DMS 273 (cell line): Measurements from ENCODE around the gene CHRNA4.
"Not testable (repeated sequence)": the region's sequence is repeated elsewhere in the genome, so short reads cannot be mapped to it uniquely, and the experiment has no call there.

Experiments
- DNase-seq: peaks from one replicate; lab custom pipeline; 2025; ENCODE audit not compliant: unreplicated experiment; lab: John Stamatoyannopoulos, UW

The CHRNA4 gene

DNA sequence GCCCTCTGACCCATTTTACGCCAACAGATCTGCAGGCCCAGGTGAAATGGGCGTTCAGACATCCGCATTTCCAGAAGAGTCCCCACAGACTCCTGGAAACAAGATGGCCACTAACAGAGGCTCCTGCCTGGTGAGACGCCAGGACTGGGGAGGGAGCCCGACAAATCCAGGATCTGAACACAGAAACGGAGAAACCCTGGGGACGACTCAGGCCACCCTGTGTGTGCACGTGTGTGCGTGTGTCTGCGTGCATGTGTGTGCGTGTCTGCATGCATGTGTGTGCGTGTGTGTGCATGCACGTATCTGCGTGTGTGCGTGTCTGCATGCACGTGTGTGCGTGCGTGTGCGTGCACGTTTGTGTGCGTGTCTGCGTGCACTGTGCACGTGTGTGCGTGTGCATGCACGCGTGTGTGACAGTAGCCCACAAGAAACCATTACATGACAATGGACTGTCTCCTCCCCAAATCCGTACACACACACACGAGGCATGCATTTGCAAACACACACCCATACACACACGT is 24.9 kb downstream of the CHRNA4 start:
- DNase-seq: no peak

DNA sequence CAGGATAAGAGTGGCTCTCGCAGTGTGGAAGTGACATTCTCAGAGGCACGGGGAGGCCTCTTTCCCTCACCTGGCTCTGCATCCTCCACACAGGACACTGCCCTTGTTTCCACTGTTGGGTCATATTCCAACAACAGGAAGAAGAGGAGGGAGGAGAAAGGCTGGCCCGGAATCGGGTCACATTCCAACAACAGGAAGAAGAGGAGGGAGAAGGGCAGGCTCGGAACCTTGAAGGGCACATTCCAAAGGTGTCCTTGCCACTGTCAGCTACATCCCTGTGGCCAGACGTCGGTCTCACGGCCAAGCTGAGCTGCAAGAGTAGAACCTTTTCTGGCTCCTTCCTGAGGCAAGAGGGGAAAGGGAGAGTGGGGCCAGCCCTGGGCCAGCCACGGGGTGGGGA is 25.4 kb downstream of the CHRNA4 start:
- no peak for DNase-seq

DNA sequence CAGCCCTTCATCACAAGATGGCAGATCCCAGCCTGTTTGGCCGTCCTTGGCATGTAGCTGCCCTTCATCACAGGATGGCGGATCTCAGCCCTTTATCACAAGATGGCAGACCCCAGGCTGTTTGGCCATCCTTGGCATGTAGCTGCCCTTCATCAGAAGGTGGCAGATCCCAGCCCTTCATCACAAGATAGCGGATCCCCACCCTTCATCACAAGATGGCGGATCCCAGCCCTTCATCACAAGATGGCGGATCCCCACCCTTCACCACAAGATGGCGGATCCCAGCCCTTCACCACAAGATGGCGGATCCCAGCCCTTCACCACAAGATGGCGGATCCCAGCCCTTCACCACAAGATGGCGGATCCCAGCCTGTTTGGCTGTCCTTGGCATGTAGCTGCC is 26.1 kb downstream of the CHRNA4 start:
- DNase-seq: not testable (repeated sequence)

DNA sequence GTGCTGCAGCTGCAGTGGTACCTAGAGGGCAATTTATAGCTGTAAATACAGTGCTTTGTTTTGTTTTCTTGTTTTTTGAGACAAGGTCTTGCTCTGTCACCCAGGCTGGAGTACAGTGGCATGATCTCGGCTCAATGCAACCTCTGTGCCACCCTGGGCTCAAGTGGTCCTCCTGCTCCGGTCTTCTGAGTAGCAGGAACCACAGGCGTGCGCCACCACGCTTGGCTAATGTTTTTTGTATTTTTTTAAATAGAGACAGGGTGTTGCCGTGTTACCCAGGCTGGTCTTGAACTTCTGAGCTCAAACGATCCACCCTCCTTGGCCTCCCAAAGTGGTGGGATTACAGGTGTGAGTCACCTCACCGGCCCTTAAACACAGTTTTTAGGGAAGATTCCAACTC is 26.8 kb downstream of the CHRNA4 start:
- DNase-seq: no peak

DNA sequence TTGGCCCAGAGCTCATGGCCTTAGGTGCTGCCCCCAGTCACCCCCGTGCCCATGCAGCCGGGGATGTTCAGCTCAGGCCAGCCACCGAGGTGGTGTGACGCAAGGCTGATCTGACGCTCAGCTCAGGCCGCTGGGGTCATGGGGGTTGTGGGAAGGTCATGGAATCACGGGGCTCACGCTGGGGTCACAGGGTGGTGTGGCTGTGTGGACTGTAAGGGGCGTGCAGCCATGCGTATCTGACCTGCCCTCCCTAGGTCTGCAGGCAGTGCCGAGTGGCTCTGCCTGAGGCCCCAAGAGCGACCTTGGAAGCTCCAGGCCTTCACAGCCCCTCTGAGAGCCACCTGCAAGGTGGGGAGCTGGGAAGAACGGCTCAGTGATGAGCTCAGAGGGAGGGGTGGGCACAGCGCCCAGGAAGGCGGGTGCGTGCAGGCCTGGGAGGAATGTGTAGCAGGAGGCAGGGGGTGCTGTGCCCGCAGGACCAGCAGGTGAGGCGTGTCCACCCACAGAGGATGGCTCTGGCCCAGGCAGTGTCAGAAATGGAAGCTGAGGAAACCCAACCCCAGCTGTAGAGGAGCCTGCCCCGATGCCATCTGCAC is 27.8 kb downstream of the CHRNA4 start:
- peak; percentile 86 for DNase-seq

DNA sequence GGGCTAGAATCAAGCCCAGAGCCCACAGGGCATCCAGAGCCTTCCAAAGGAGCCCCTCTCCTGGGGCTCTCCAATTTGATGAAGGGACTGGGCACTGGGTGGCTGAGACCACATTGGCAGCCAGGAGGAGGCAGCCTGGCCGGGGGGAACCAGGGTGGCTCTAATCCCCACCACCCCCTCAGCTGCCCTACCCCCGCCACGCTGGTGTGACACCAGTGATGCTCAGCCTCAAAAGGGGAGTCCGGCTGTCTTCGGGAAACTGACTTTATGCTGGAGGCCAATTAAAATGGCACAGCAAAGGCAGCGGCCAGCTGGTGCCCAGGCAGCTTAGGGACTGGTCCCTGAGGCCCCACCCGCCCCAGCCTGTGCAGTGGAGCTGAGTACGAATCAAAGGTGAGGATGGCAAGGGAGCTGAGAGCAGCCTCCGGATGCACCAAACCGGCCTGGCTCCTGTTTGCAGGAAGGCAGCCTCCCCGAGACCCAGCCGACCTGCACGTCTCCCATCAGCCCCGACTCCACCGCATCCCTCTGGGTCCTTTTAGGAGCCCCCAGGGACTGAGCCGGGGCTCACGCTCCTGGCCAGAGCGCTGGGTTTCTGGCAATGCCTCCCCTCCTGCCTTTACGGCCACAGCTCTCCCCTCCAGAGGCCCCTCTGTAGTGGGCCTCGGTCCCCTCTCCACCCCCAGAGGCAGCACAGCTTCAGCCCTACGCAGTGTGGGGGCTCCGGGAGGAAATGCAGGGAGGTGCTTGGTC is 28.5 kb downstream of the CHRNA4 start:
- no peak for DNase-seq

DNA sequence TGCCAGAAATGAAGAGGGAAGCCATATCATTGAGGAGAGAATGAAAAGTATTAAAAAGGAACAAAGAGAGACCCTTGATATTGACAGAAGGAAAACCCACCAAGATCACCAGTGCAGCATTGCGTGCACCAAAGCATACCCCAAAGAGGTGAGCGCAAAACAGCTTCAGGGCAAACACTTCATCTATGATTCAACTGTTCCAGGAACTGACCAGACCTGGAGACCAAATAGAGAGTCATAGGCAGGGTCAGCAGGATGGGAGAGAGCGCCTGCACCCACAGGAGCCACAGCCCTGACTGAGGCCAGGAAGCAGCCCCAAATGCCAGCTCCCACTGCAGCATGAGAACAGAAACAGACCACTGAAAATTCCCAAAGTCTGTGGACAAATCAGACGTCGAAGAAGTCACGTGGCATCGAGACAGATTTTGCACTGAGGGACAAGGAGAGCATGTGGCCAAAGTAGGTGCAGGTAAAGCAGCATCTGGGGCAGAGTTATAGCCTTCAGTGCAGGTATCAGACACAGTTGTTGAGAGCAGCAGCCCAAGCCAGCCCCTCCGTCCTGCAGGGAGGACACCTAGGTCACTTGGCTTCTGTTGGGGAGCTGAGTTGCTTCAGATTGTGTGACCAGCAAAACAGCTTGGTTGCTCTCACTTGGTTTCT is 29.3 kb downstream of the CHRNA4 start:
- no peak for DNase-seq

DNA sequence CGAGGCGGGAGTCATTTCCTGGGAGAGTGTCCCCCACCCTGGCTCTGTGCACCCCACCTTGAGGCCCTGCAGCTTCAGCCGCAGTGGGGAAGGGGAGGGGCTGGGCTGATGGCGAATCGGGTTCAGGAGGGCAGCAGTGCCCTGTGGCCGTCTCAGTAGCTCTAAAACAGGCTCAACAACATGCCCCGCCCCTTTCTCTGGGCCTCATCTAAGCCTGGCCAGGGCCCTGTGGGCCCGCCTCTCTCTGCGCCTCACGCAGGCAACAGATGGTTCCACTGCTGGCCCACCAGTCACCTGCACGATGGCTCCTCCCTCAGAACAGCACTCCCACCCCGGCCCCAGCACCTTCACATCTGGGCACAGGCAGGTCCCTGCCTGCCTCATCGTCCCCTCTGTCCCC is 30.2 kb downstream of the CHRNA4 start:
- DNase-seq: no peak

DNA sequence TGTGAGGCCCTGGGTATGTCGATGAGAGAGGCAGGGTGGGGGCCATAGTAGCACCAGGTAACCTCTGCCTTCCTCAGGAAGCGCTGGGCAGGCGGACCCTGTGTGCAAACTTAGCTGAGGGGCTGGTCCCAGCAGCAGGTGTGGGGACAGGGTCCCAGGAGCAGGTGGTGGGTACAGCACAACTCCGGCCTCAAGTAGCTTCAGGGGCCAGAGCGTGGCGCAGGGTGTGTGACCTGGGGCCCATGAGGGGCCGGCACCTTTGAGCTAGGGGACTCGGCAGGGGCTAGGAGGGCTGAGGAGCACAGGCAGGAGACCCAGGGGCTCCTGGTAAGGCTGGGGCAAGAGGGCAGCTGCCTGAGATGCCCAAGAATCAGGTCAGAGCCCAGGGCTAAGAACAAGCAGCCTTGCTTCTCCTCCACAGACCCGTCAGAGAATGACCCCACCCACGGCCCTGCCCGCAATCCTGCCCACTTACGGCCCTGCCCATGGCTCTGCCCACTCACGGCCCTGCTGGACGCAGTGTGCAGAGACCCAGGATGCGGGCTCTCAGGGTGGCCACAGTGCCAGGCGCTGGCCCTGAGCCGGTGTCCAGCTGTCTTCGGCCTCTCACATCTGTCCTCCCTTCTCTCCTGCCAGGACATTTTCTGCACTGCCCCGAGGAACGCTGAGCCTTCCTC is 30.9 kb downstream of the CHRNA4 start:
- no peak for DNase-seq

DNA sequence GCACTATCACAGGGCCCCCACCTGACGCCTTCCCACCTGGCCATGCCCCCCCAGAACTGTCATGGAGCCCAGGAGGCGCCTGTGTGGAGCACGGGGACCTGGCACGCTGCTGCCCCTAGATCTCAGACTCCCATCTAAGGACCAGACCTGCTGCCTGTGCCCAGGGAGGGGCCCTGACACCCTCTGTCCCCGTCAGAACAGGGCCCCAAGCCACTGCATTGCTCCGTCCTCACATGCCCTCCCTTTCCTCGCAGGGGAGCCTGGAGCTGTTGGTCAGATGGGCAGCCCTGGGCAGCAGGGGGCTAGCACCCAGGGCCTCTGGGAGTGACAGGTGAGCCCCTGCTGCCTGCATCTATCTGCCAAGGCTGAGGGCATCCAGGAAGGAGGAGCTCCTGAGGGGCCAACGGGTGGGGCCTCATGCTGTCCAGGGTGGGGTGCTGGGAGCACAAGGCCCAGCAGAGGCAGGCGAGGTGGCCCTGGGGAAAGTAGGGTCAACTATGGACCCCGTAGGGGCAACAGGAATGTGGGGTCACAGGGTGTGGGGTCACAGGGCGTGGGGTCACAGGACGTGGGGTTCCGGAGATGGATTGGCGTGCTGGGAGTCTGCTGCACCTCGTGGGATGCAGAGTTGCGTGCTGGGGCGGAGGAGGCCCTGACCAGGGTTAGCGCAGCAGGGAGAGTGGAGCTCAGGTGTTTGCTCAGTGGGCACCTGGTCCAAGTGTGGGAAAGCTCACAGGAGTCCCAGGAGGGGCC is 31.6 kb downstream of the CHRNA4 start:
- DNase-seq: no peak

DNA sequence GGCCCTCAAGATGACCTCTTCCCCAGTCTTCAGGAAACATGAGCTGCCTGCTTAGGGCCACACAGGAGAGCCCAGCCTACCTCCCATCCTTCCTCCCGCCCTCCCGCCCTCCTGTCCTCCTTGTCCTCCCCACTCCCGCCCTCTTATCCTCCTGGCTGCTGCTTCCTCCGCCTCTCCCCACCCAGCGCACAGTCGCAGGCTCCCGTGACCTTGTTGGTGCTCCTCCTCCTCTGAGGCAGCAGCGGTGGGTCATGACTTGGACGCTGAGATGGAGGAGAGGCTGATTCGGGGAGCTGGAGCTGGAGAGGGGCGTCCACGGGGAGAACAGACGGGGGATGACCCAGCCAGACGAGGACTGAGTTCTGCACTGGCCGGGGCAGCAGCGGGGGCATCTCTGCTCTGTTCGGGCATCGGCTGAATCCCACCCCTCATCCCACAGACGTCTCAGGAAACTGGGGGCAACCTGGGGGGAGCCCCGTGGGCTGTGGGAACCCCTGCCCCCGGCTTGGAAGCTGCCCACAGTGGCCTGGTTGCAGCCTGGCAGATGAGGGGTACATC is 32.4 kb downstream of the CHRNA4 start:
- no peak for DNase-seq

DNA sequence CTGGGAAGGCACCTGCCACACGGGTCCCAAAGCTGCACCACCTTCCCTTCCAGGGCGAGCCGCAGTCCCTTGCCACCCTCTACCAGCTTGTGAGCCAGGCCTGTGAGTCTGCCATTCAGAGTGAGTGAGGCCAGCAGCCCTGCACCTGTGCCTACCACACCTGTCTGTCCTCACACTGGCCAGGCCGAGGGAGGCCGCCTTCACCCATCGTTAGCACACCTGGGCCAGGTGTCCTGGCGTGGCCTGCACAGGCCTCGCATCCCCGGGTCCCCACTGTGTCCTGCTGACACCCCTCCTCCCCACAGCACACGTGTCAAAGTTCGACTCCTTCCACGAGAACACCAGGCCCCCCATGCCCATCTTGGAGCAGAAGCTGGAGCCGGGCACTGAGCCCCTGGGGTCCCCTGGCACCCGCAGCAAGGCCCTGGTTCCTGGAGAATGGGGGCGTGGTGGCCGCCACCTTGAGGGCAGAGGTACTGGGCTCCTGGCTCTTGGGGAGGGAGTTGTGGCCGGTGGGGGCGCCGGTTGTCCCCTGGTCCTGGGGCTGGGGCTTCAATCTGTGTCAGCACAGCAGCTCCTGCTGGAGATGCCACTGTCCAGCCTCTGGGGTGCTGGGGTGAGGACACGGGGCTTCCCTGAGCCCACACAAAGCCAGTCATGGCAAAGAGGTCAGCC is 33.0 kb downstream of the CHRNA4 start:
- DNase-seq: no peak

DNA sequence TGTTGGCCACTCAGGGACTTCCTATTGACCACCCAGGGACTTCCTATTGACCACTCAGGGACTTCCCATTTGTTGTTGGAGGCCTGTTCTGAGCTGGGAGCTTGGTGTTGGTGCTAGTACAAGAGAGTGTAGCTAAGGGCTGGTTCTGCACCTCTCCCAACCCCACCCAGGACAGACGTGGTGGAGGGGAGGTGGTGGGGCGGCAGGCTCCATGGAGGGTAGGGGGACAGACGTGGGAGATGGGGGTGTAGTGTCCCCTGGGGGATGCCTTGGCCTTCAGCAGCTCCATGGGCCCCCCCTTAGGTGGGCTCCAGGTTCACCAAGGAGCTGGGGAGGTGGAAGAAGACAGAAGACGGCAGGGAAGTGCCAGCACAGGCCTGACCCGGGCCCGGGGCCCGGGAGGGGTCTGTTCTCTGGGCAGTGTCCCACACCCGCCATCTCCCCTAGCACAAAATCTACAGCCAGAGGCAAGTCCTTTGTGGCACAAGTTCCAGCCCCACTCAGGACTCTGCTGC is 33.9 kb downstream of the CHRNA4 start:
- DNase-seq: no peak

DNA sequence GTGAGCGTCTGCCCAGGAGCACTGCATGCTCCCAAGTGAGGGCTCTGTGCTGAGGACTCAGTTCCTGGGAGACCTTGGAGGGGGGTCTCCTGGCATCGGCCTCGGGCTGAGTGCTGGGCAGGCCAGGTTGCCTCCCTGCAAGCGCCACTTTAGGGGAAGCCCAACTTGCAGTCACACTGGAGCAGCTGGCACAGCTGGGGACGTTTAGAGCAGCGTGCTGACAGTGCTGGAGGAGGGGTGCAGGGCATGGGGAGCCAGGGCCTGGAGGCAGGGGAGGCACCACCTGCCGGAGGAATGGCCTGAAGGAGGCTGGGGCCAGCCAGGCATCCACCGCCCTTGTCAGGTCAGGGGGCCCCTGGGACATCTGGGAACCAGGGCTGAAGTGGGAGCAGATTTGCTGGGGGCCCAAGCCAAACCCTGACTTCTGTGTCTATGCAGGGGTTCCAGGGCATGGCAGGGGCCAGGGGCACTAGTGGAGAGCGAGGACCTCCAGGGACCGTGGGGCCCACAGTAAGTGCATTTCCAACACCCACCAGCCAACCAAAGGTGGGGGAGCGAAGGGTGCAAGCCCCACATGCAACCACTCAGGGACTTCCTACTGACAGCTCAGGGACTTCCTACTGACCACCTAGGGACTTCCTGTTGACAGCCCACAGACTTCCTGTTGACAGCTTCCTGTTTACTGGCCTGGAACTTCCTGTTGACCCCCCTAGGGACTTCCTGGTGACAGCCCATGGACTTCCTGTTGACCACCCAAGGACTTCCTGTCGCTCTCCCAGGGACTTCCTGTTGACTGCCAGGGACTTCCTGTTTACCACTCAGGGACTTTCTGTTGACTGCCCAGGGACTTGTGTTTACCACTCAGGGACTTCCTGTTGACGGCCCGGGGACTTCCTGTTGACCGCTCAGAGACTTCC is 34.6 kb downstream of the CHRNA4 start:
- DNase-seq: no peak

DNA sequence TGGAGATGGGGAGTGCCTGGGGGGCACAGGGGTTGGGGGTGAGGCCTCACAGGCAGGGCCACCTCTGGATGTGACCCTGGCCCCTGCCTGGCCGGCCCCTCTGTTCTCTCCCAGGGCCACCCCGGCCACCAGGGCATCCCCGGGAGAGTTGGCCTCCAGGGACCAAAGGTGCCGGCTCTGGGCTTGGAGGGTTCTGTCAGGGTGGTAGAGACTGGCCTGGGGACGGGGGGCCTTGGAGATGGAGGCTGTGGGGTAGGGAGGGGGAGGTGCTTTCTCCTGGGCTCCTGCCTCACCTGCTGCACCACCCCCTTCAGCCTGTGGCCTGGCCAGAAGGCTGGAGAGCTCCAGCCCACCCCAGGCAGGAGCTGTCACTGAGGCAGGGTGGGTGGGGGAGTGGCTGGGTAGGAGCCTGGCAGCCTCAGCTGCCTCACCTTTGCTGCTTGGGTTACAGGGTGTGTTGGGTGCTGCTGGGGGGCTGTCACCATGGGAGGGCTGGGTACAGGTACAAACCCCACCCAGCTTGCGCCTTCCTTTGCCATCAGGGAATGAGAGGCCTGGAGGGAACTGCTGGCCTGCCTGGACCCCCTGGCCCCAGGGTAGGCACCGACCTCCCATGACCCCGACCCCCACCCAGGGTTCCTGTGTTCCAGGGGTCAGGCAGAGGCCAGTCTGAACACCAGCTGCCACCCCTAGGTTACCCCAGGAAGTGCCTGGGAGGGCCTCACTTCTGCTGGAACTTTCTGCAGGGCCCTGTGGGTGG is 35.4 kb downstream of the CHRNA4 start:
- no peak for DNase-seq

DNA sequence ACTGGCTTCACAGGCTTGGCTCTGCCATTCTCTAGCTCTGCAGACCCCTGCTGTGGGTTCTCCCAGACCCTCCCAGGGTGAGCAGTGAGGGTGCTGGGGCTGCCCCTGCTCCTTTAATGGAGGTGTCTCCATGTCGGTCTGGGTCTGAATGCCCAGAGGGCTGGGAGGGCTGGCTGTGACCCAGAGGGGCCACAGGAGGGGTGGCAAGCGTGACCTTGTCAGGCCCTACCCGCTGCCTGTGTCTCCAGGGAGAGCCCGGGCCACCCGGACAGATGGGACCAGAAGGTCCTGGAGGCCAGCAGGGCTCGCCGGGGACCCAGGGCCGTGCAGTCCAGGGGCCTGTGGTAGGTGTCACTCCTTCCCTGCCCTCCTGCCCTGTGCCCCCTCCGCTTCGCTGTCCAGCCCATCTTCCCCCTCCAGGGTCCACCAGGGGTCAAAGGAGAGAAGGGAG is 36.1 kb downstream of the CHRNA4 start:
- no peak for DNase-seq

DNA sequence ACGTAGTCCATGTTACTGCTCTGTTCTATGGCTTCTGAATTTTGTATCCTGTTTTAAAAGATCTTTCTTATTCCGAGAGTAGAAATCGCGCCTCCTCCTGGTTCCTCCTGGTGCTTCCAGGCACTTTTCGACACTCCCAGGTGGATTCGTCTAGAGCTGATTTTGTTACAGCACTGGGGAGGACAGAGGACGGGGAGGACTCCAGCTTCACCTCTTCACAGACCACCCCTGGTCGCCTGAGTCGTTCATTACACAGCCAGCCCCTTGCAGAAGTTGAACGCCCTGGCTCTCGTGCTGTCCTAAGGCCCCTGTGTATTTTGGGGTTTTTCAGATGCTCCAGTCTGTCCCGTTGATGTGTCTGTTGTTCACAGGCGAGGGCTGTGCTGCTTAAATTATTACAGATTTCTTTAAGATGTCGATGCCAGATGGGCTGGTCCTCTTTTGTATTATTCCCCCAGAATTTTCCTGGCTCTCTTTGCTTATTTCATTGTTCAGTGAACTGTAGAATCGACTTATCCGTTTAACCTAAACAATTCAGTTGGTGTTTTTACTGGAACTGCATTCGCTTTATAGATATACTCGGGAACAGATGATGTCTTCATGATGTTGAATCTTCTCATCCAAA is 37.7 kb downstream of the CHRNA4 start:
- DNase-seq: no peak

DNA sequence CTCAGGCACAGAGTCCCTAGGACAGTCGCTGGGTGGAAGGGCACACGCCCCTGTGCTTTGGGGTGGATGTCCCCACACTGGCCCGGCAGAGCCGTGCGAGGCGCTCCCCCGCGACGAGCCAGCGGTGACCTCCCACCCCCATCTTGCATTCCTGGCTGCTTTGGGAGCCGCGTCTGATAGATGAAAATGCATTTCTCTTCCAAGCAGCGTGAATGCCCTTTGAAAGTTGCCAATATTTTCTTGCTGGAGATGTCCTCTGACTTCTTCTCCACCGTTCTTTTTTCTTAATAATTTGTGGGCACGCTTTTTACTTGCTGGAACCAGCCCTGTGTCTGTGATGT is 38.2 kb downstream of the CHRNA4 start:
- DNase-seq: no peak
